Keratinocyte (primary cell): ENCODE results near the gene RNF4.

Experiments used
- CTCF ChIP-seq, 3 experiments: IDR thresholded peaks in 1 of 3; conservative IDR thresholded peaks in 1 of 3; optimal IDR thresholded peaks in 1 of 3; 2 replicates in 2 of 3; 3 replicates in 1 of 3; pipeline versions ENCODE3 to v1.5.1; 2011; ENCODE audit warnings: low read length in 3 of 3, mild to moderate bottlenecking in 3 of 3, moderate library complexity in 2 of 3, control low read depth in 1 of 3, inconsistent platforms in 1 of 3; ENCODE audit not compliant: insufficient read depth in 2 of 3; ENCODE audit errors: extremely low read depth in 1 of 3
- EZH2 ChIP-seq: IDR thresholded peaks from one replicate; pipeline ENCODE4 v1.6.1; 2012; ENCODE audit warnings: inconsistent platforms, mild to moderate bottlenecking, low read length, moderate library complexity

- TF ChIP-seq EZH2 (no peak), CTCF (optimal IDR thresholded peaks at IDR 0.05 in 1 of 3, IDR thresholded peaks at IDR 0.05 in 1 of 3, conservative IDR thresholded peaks at IDR 0.05 in 1 of 3; ENCODE audit: extremely low read depth in 1 of 3, insufficient read depth in 2 of 3, low read length in 3 of 3) (no peak)
Observed at GRCh38 chr4:2469192-2469984, 482 bp downstream of the RNF4 start.
